Hepatocyte (in vitro differentiated cells): ENCODE data around the gene SLC1A1. TPM values are rescaled to one million over a fixed set of nuclear protein-coding genes. Genes with fewer than 3 reads are reported as not detected.
A peak's percentile ranks its signal among the peaks of the same experiment; 100 is the strongest.

Experiments
- DNase-seq: peaks from one replicate; pipeline ENCODE4 v3.0.0-alpha.2; 2016; ENCODE audit warnings: low spot score
- H2AFZ ChIP-seq: fragments of 200-600 bp; sonication (generic); 2 replicates; pipeline ENCODE4 v1.6.0; 2016; ENCODE audit warnings: antibody characterized with exemption, mild to moderate bottlenecking
- H3K27ac ChIP-seq: fragments of 200-600 bp; sonication (generic); 2 replicates; pipeline ENCODE4 v1.5.1; 2016; ENCODE audit warnings: mild to moderate bottlenecking
- H3K27me3 ChIP-seq: fragments of 200-600 bp; sonication (generic); 2 replicates; pipeline ENCODE4 v1.6.1; 2016
- H3K36me3 ChIP-seq: fragments of 200-600 bp; sonication (generic); replicated peaks from 2 replicates; pipeline ENCODE4 v1.5.1; 2016; ENCODE audit warnings: low read depth; ENCODE audit not compliant: insufficient read depth
- H3K4me1 ChIP-seq: fragments of 200-600 bp; sonication (generic); 2 replicates; pipeline ENCODE4 v1.5.1; 2016; ENCODE audit warnings: mild to moderate bottlenecking, moderate library complexity; ENCODE audit not compliant: insufficient read depth
- H3K4me2 ChIP-seq: fragments of 200-600 bp; sonication (generic); 2 replicates; pipeline ENCODE4 v1.6.0; 2016
- H3K4me3 ChIP-seq: fragments of 200-600 bp; sonication (generic); 2 replicates; pipeline ENCODE4 v1.5.1; 2016; ENCODE audit warnings: mild to moderate bottlenecking
- H3K79me2 ChIP-seq: fragments of 200-600 bp; sonication (generic); 2 replicates; pipeline ENCODE4 v1.6.0; 2017; ENCODE audit warnings: mild to moderate bottlenecking
- H3K9me2 ChIP-seq: fragments of 200-600 bp; sonication (generic); replicated peaks from 2 replicates; pipeline ENCODE4 v1.6.0; 2017; ENCODE audit warnings: mild to moderate bottlenecking; ENCODE audit not compliant: insufficient read depth
- H3K9me3 ChIP-seq: fragments of 200-600 bp; sonication (generic); 2 replicates; pipeline ENCODE4 v1.5.1; 2016; ENCODE audit warnings: low read depth, mild to moderate bottlenecking
- H4K20me1 ChIP-seq: fragments of 200-600 bp; sonication (generic); 2 replicates; pipeline ENCODE4 v1.6.0; 2016; ENCODE audit warnings: mild to moderate bottlenecking; ENCODE audit not compliant: insufficient read depth, poor library complexity, severe bottlenecking
- CTCF ChIP-seq: fragments of 200-600 bp; sonication (generic); IDR thresholded peaks from 2 replicates; pipeline ENCODE4 v1.5.1; 2016; ENCODE audit warnings: antibody characterized with exemption, mild to moderate bottlenecking; ENCODE audit not compliant: poor library complexity
- EZH2 ChIP-seq: fragments of 200-600 bp; sonication (generic); IDR thresholded peaks from 2 replicates; pipeline ENCODE4 v1.6.1; 2016; ENCODE audit warnings: antibody characterized with exemption, mild to moderate bottlenecking, borderline replicate concordance
- EZH2phosphoT487 ChIP-seq: fragments of 200-600 bp; sonication (generic); IDR thresholded peaks from one replicate; pipeline ENCODE4 v1.6.1; 2018; ENCODE audit warnings: antibody characterized with exemption, mild to moderate bottlenecking, low read depth, moderate library complexity; ENCODE audit not compliant: unreplicated experiment, severe bottlenecking
- WGBS: methylation state at CpG from one replicate; pipeline ENCODE4 v1.1.6; 2016; ENCODE audit warnings: low lambda C conversion rate; ENCODE audit errors: missing lambda C conversion rate; 5-methylcytosine and 5-hydroxymethylcytosine counted together
- polyA plus RNA-seq: library from polyadenylated mRNA; unstranded; fragments of >200 nt; fragmentation: Nextera tagmentation; extraction: Ambion mirVana; gene quantifications from 2 replicates; pipeline ENCODE4 v1.2.1, GENCODE V29; 2016
- total RNA-seq: library from RNA; depleted of rRNA; stranded (reverse); fragments of >200 nt; gene quantifications from 2 replicates; pipeline ENCODE4 v1.2.3, GENCODE V29; 2014

SLC1A1 gene
- total and polyA plus RNA-seq, 2 experiments from 2014 or later = 36.1 to 50.7 TPM

GRCh38 chr9:4506490-4506889, 16.2 kb downstream of the SLC1A1 start:
- DNase-seq = no peak
- Histone ChIP-seq H3K9me3 (no peaks in the 10 kb centered on the region), H4K20me1 (no peaks in the 10 kb centered on the region), H3K27ac (peak overlapping the region; percentile 87), H2AFZ (no peak overlapping the region), H3K27me3 (no peaks in the 10 kb centered on the region), H3K4me2 (no peak overlapping the region), H3K36me3 (no peaks in the 10 kb centered on the region), H3K4me1 (peaks cover 36% of the 10 kb centered on the region), H3K4me3 (no peak overlapping the region), H3K79me2 (peaks cover 22% of the 10 kb centered on the region), H3K9me2 (no peaks in the 10 kb centered on the region)
- TF ChIP-seq CTCF (no peak), EZH2phosphoT487 (no peak), EZH2 (no peak)
- 100% methylated on average over 1 of the region's 1 CpG for WGBS

- no peaks in the 10 kb centered on the region for H3K27me3 ChIP-seq
- H3K4me1 ChIP-seq = peaks cover 36% of the 10 kb centered on the region
- no peaks in the 10 kb centered on the region for H3K9me2 ChIP-seq
- 63% methylated on average over 9 of the region's 9 CpGs for whole genome bisulfite sequencing
- H3K36me3 ChIP-seq = no peaks in the 10 kb centered on the region
- peak overlapping the region; percentile 87 for H3K27ac ChIP-seq
- H2AFZ ChIP-seq = no peak overlapping the region
- no peaks in the 10 kb centered on the region for H3K9me3 ChIP-seq
- no peak overlapping the region for H3K4me3 ChIP-seq
- DNase-seq = peak; percentile 23
- H3K4me2 ChIP-seq = peak overlapping the region; percentile 47
- H3K79me2 ChIP-seq = peaks cover 24% of the 10 kb centered on the region
- no peak for TF ChIP-seq EZH2
- no peak for TF ChIP-seq EZH2phosphoT487
- TF ChIP-seq CTCF = no peak
- no peaks in the 10 kb centered on the region for H4K20me1 ChIP-seq
Measured at GRCh38 chr9:4507306-4508130, 17.2 kb downstream of the SLC1A1 start.

GRCh38 chr9:4508246-4508906, 18.1 kb downstream of the SLC1A1 start:
- H2AFZ ChIP-seq = no peak overlapping the region
- no peaks in the 10 kb centered on the region for H3K9me3 ChIP-seq
- H3K4me2 ChIP-seq = peak overlapping the region; percentile 47
- no peaks in the 10 kb centered on the region for H3K36me3 ChIP-seq
- no peaks in the 10 kb centered on the region for H3K9me2 ChIP-seq
- 57% methylated on average over 7 of the region's 7 CpGs for WGBS
- peaks cover 36% of the 10 kb centered on the region for H3K4me1 ChIP-seq
- no peaks in the 10 kb centered on the region for H4K20me1 ChIP-seq
- DNase-seq = peak; percentile 55
- H3K79me2 ChIP-seq = peaks cover 21% of the 10 kb centered on the region
- no peak for TF ChIP-seq EZH2
- H3K27ac ChIP-seq = peak overlapping the region; percentile 87
- no peak overlapping the region for H3K4me3 ChIP-seq
- no peaks in the 10 kb centered on the region for H3K27me3 ChIP-seq
